GM12878 (cell line): ENCODE results near the gene CSAD. TPM values are rescaled to one million over a fixed set of nuclear protein-coding genes. Genes with fewer than 3 reads are reported as not detected.
A peak's percentile ranks its signal among the peaks of the same experiment; 100 is the strongest.

ENCODE experiments used
- ATF7 ChIP-seq: fragments of 450-650 bp; IDR thresholded peaks from 2 replicates; pipeline ENCODE4 v1.6.1; 2016; ENCODE audit warnings: low read depth, mild to moderate bottlenecking
- CHD2 ChIP-seq: IDR thresholded peaks from 2 replicates; pipeline ENCODE4 v1.6.1; 2011; ENCODE audit warnings: low read depth, low read length, improper control_type of control experiment, borderline replicate concordance
- DPF2 ChIP-seq: fragments of 450-650 bp; IDR thresholded peaks from 2 replicates; pipeline ENCODE4 v1.6.1; 2017; ENCODE audit warnings: mild to moderate bottlenecking
- ESRRA ChIP-seq: IDR thresholded peaks from 2 replicates; pipeline ENCODE4 v1.6.1; 2012; ENCODE audit warnings: mild to moderate bottlenecking, low read length, improper control_type of control experiment
- ETV6 ChIP-seq, 2 experiments: fragments of 450-650 bp in 1 of 2; IDR thresholded peaks in 1 of 2; conservative IDR thresholded peaks in 1 of 2; 2 replicates each; pipeline ENCODE4 v1.6.1; 2014; ENCODE audit warnings: antibody characterized with exemption in 1 of 2, borderline replicate concordance in 1 of 2, low read depth in 1 of 2, mild to moderate bottlenecking in 1 of 2, moderate library complexity in 1 of 2
- KLF5 ChIP-seq: fragments of 450-650 bp; IDR thresholded peaks from 2 replicates; pipeline ENCODE4 v1.6.1; 2014; ENCODE audit warnings: mild to moderate bottlenecking; ENCODE audit not compliant: partially characterized antibody
- NFYB ChIP-seq: IDR thresholded peaks from 2 replicates; pipeline ENCODE4 v1.6.1; 2011; ENCODE audit warnings: low read depth, mild to moderate bottlenecking, low read length, improper control_type of control experiment, moderate library complexity; ENCODE audit not compliant: insufficient read depth
- NRF1 ChIP-seq: conservative IDR thresholded peaks from 2 replicates; pipeline ENCODE4 v1.6.1; 2011; ENCODE audit warnings: mild to moderate bottlenecking, low read depth, low read length, improper control_type of control experiment
- PML ChIP-seq: IDR thresholded peaks from 2 replicates; pipeline ENCODE4 v1.6.1; 2012; ENCODE audit warnings: low read length, inconsistent platforms
- POLR2AphosphoS2 ChIP-seq: IDR thresholded peaks from 2 replicates; pipeline ENCODE4 v1.6.1; 2011; ENCODE audit warnings: low read depth, mild to moderate bottlenecking, low read length, improper control_type of control experiment, moderate library complexity
- SIX5 ChIP-seq: IDR thresholded peaks from 2 replicates; pipeline ENCODE4 v1.6.1; 2011; ENCODE audit warnings: mild to moderate bottlenecking, low read depth, low read length, moderate library complexity; ENCODE audit not compliant: severe bottlenecking
- SMAD1 ChIP-seq: fragments of 450-650 bp; IDR thresholded peaks from 2 replicates; pipeline ENCODE4 v1.6.1; 2018; ENCODE audit warnings: mild to moderate bottlenecking, low read depth; ENCODE audit not compliant: partially characterized antibody
- SMC3 ChIP-seq: IDR thresholded peaks from 2 replicates; pipeline ENCODE4 v1.6.1; 2011; ENCODE audit warnings: low read length, improper control_type of control experiment, borderline replicate concordance
- SRF ChIP-seq, 2 experiments: IDR thresholded peaks; 2 replicates each; pipeline ENCODE4 v1.6.1; 2011; ENCODE audit warnings: low read depth in 2 of 2, low read length in 2 of 2, mild to moderate bottlenecking in 1 of 2, moderate library complexity in 1 of 2
- WRNIP1 ChIP-seq: IDR thresholded peaks from 2 replicates; pipeline ENCODE4 v1.6.1; 2011; ENCODE audit warnings: low read depth, low read length, improper control_type of control experiment, borderline replicate concordance
- YY1 ChIP-seq: IDR thresholded peaks from 2 replicates; pipeline ENCODE4 v1.6.1; 2011; ENCODE audit warnings: low read depth, mild to moderate bottlenecking, low read length
- ZBED1 ChIP-seq: IDR thresholded peaks from 2 replicates; pipeline ENCODE4 v1.6.1; 2016; ENCODE audit warnings: borderline replicate concordance
- ZBTB33 ChIP-seq: fragments of 450-650 bp; IDR thresholded peaks from 2 replicates; pipeline ENCODE4 v1.6.1; 2017; ENCODE audit warnings: mild to moderate bottlenecking
- ZNF384 ChIP-seq: IDR thresholded peaks from 2 replicates; pipeline ENCODE4 v1.6.1; 2012; ENCODE audit warnings: low read depth, mild to moderate bottlenecking, low read length, improper control_type of control experiment, borderline replicate concordance
- ZNF687 ChIP-seq: fragments of 450-650 bp; IDR thresholded peaks from 2 replicates; pipeline ENCODE4 v1.6.1; 2017; ENCODE audit warnings: mild to moderate bottlenecking, moderate library complexity
- polyA plus RNA-seq, 11 experiments: library from polyadenylated mRNA; depleted of rRNA in 4 of 11; unstranded in 6 of 11; stranded (reverse) in 5 of 11; fragments of >200 nt; fragmentation: Nextera tagmentation in 4 of 11; fragmentation: Illumina TruSeq in 1 of 11; extraction: Ambion mirVana in 4 of 11; extraction: Trizol in 1 of 11; gene quantifications; 1 replicate in 1 of 11; 2 replicates in 10 of 11; pipeline versions ENCODE4 v1.2.1 to v1.2.3, GENCODE V29; 2011 to 2016; ENCODE audit warnings: inconsistent platforms in 2 of 11, missing spikeins in 2 of 11, low read depth in 1 of 11
- total RNA-seq, 4 experiments: library from RNA; depleted of rRNA in 3 of 4; stranded (reverse); fragments of >200 nt in 3 of 4; fragmentation: Illumina TruSeq in 1 of 4; extraction: Trizol in 1 of 4; gene quantifications; 2 replicates each; pipeline versions ENCODE4 v1.2.1 to v1.2.3, GENCODE V29; 2013 to 2021
- TF ChIP-seq, protein P1 (sequence below): IDR thresholded peaks from 2 replicates; pipeline ENCODE4 v1.6.1; 2012; ENCODE audit warnings: low read depth, low read length, improper control_type of control experiment
- TF ChIP-seq, protein P2 (sequence below): IDR thresholded peaks from 2 replicates; pipeline ENCODE4 v1.6.1; 2012; ENCODE audit warnings: low read depth, low read length, improper control_type of control experiment
- TF ChIP-seq, protein P3 (sequence below): IDR thresholded peaks from 2 replicates; pipeline ENCODE4 v1.6.1; 2012; ENCODE audit warnings: low read depth, low read length, improper control_type of control experiment

Gene CSAD
- total and polyA plus RNA-seq, 10 of the 15 experiments (the other 5 are each of a cell fraction or from before 2014, with no cell fraction given), result 1.1 to 20.4 (median 6.2) TPM

DNA sequence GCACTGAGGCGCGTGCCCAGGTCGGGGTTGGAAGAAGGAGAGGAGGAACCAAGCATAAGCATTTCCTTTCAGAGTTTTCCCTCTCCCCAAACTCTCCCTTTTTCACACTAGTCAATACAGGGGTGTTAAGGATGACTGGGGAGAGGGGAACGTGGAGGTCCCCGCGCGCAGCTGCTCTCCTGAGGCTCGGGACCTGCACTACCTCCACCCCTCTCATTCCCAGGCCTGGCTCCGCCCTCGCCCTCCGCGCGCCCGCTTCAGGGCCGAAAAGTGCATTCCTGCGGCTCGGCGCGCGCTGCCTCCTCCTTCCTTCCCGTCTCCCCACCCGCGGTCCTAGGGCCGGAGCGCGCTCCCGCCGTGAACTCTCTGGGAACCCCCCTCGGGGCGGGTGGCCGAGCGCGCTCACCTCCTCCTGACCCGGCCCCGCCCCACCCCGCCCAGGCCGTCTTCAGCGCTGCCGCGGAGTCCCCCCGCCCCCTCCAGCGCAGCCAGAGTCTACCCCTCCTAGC lies 40.0 kb upstream of the CSAD start (continued):
- TF ChIP-seq, protein P1, sequence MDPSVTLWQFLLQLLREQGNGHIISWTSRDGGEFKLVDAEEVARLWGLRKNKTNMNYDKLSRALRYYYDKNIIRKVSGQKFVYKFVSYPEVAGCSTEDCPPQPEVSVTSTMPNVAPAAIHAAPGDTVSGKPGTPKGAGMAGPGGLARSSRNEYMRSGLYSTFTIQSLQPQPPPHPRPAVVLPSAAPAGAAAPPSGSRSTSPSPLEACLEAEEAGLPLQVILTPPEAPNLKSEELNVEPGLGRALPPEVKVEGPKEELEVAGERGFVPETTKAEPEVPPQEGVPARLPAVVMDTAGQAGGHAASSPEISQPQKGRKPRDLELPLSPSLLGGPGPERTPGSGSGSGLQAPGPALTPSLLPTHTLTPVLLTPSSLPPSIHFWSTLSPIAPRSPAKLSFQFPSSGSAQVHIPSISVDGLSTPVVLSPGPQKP, result no peak
- no peak for TF ChIP-seq NFYB
- no peak for TF ChIP-seq KLF5
- no peak for TF ChIP-seq WRNIP1
- TF ChIP-seq ZBTB33, result no peak
- TF ChIP-seq, protein P2, sequence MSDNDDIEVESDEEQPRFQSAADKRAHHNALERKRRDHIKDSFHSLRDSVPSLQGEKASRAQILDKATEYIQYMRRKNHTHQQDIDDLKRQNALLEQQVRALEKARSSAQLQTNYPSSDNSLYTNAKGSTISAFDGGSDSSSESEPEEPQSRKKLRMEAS, result no peak; the same call in 1 of the 2 replicates
- TF ChIP-seq YY1, result no peak
- no peak for TF ChIP-seq PML
- no peak for TF ChIP-seq NRF1
- no peak for TF ChIP-seq ATF7
- TF ChIP-seq SRF (IDR thresholded peaks at IDR 0.05; ENCODE audit: low read depth in 2 of 2, low read length in 2 of 2), result no peak
- TF ChIP-seq ZBED1, result no peak
- TF ChIP-seq DPF2, result peak; percentile 16
- TF ChIP-seq SMC3, result no peak
- no peak for TF ChIP-seq CHD2
- TF ChIP-seq, protein P3, sequence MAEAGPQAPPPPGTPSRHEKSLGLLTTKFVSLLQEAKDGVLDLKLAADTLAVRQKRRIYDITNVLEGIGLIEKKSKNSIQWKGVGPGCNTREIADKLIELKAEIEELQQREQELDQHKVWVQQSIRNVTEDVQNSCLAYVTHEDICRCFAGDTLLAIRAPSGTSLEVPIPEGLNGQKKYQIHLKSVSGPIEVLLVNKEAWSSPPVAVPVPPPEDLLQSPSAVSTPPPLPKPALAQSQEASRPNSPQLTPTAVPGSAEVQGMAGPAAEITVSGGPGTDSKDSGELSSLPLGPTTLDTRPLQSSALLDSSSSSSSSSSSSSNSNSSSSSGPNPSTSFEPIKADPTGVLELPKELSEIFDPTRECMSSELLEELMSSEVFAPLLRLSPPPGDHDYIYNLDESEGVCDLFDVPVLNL, result no peak
- no peak for TF ChIP-seq ZNF384
- TF ChIP-seq POLR2AphosphoS2, result peak; percentile 25; the same call in 1 of the 2 replicates
- TF ChIP-seq ZNF687, result no peak
- TF ChIP-seq SIX5, result no peak
- 0 out of 4 replicates have a peak, but pooled peaks of 1 of the 2 experiments have one; percentile 12 for TF ChIP-seq ETV6 (conservative IDR thresholded peaks at IDR 0.05 in 1 of 2, IDR thresholded peaks at IDR 0.05 in 1 of 2; ENCODE audit: borderline replicate concordance in 1 of 2, low read depth in 1 of 2)
- TF ChIP-seq ESRRA, result no peak
- TF ChIP-seq SMAD1, result no peak
